NCI-H2196 treated with DMSO at 0.1 percent for 48 hours (cell line): ENCODE results near the gene ZBTB7C.

ENCODE experiments used
- DNase-seq: peaks from one replicate; lab custom pipeline; 2025; ENCODE audit not compliant: unreplicated experiment; lab: John Stamatoyannopoulos, UW

Gene ZBTB7C

DNA sequence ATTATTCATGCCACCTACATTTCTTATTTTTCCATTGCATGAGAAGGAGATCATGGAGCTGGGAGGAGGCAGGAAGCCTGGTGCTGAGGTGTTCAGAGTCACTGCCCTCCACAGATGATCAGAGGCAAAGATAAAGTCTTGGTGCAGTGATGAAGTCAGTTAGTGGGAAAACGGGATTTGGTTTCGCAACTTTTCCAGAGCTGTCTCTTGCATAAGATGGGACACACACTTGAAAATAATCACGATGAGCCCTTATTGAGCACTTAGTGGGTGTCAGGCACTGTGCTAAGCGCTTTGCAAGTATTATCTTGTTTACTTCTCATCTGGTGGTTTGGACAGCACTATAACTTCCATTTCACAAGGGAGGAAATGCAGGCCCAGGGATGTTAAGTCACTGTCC is 256.6 kb downstream of the ZBTB7C start:
- DNase-seq = no peak

DNA sequence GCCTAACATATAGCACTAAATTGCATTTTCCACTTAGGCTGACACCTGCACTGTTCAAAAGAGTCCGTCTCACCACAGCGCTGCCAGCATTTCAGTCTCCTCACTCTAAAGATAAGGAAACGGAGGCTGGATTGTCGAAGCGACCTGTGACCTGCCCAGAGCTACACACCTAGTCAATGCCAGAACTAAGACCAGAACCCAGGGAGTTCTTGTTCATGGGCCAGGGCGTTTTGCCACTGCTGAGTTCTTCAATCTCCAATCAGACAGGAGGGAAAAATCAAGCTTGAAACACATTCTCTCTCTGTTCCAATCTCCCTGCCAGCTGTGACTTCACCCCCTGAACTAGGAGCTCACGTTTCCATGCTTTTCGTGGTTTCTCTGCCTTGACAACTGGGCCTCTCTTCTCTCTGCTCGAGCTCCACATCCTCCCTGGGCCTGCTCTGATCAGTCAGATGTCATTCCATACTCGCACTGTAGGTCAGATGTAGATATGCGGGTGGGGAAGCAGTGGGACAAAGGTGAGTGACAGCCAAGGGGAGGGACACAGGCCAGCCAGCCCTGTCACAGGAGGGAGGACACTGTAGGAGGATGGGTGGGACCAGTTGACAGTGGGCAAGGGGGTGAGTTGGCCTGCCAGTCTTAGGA is 257.6 kb downstream of the ZBTB7C start:
- no peak for DNase-seq

DNA sequence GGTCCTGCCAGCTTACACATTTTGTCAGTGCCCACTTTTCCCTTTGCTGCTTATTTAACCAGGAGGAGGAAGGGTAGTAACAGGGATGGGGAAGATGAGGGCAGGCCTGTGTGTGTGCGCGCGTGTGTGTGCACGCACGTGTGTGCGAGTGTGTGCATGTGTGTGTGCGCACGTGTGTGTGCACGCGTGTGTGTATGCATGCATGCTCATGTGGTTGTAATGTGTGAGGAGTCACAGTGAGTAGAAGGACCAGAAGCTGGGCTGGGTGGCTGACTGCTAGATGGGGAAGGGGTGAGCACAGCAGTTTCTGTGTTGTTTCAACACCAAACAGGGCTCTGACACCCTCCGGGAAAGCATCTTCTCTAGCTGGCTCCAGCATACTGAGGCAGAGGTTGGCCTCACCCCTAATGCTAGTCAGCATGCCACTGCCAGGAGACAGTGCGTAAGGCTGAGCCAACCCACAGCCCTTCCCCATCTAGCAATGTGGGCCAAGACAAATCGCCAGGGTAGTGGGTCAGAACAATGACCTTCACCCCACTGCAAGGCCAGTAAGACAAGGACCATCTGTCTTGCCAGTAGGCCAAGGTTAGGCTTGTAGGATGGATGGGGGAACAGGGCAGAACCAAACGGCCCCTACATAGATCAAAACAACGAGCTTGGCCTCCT is 260.0 kb downstream of the ZBTB7C start:
- DNase-seq = no peak

DNA sequence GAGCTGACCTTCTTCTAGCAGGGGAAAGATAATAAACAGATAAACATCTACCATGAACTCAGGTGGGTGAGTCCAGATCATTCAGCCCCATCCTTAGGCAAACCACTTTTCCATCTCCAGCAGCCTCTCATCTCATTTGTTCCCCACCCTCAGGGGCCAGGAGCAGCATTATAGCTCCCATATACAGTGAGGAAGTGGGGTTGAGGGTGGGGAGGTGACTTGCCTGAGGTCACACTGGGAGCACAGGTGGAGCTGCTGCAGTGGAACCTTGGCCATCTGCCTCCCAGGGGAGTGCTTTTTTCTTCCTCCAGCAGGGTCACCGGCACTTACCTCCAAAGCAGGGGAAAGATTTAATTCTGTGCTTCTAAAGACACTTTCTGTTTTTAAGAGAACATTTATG is 266.2 kb downstream of the ZBTB7C start:
- no peak for DNase-seq

DNA sequence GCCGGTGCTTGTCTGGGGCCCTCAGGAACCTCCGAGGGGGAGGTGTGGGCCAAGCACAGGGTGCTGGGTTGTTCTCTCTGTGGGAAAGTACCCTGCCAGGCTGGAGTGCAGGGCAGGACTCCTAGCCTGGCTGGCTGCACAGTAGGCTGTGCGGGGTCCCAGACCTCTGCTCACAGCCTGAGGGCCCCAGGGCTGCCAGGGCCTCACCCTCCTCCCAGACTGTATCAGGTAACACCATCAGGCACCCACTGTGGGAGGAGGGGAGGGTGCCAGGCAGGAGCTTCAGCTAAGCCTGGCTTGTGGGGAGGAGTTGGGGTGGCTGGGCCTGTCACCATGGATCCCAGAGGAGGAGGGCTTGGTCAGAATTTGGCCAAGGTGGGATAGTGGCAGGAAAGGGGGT is 266.8 kb downstream of the ZBTB7C start:
- no peak for DNase-seq

DNA sequence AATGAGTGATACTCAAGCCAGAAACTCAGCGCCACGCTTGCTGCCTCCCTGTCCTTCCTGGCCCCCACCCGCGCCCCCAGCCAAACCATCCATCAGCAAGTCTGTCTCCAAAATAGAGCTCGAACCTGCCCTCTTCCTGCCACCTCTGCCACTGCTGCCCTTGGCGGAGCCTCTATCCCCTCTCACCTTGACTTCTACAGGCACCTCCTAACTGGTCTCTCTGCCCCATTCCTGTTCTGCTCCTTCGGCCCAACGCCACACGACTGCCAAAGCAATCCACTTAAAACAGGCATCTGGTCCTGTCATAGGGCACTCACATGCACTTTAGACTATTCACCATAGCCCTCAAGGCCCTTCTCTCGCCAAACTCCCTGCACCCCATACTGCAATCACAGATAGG is 268.5 kb downstream of the ZBTB7C start:
- no peak for DNase-seq

DNA sequence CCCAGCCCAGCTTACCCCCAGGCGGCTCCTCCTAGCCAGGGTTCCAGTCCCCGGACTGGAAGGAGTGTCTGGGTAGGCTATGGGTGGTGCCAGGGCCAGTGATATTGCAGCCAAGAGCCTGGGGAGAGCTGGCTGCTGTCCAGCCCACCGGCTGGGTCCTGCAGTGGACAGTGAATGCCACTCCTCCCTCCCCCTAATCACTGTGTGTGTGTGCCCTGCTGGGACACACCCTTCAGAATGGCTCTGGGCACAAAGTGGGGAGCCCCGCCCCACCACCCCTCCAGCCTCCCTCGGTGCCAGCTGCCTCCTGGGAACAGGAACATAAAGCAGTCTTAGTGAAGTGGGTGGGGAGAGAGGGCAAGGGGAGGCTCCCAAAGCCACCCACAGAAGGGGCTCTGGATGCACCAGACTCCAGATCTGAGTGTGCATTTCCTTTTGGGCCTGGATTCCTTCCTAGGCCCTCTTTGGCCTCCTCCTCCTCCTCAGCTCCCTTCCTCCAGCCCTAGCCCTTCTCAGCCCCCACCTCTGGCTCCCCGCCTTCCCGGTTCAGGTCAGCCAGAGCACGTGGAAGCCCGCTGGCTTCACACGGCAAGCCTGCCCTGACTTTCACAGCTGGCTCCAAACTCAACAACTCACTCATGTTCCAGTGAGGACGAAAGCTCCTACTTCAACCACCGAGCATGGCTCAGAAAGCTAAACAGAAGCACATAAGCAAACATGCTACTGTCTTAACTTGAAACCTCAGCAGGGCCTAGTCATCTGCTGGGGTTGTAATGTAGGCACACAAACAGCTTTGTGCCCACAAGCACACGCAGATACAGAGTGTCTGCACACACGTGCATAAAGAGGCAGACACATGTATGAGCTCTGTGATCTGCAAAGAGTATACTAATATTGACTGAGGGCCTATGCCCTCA is 269.5 kb downstream of the ZBTB7C start:
- DNase-seq = peak; percentile 84

DNA sequence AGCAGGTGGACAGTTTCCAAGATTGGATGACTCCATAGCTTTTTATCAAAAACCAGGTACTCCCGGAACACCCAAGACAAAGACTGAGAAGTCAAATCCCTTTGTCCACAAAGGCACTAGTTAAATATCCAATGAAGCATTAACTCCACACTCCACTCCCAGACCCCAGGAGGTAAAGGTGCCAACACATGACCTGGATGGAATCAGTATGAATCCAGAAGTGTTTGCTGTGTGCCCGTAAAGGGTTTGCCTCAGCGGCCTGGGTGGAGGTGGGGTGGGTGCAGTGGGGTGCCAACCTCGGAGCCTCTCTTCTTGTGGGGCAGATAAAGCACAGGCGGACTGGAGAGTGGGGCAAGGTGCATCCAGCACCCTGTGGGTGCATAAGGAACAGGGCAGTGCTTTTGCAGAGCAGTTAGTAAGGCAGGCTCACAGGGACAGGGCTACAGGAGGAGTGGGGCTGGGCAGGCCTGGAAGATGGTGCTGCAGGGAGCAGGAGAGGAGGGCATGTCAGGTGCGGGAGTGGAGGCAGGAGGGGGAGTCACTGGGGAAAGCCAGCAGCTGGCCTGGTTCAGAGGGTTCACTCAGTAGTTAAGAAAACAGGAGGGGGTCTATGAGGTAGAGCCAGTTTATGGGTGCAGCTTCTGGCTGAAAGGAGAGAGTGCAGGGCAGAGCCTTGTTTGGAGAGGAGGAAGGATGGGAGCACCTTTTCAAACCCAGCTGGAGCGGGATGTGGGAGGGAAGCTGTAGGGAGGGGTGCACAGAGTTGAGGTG is 270.3 kb downstream of the ZBTB7C start:
- no peak for DNase-seq

DNA sequence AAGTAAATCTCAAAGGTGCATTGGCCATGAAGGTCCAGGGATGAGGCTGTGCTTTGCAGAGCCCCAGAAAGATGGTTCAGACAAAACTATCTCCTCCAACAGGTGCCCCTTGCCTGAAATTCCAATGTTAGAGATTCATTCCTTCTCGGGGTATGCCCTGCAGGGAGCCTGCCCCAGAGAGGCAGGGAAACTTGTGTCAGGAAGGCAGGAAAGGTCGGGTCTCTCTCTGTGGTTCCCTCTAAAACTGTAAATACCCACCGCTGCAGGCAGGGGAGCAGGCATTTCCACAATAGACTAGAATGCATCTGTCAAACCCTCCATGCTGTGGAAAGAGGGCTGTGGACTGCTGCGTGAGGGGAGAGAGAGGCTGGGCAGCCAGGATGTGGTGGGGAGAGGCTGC is 271.0 kb downstream of the ZBTB7C start:
- no peak for DNase-seq

DNA sequence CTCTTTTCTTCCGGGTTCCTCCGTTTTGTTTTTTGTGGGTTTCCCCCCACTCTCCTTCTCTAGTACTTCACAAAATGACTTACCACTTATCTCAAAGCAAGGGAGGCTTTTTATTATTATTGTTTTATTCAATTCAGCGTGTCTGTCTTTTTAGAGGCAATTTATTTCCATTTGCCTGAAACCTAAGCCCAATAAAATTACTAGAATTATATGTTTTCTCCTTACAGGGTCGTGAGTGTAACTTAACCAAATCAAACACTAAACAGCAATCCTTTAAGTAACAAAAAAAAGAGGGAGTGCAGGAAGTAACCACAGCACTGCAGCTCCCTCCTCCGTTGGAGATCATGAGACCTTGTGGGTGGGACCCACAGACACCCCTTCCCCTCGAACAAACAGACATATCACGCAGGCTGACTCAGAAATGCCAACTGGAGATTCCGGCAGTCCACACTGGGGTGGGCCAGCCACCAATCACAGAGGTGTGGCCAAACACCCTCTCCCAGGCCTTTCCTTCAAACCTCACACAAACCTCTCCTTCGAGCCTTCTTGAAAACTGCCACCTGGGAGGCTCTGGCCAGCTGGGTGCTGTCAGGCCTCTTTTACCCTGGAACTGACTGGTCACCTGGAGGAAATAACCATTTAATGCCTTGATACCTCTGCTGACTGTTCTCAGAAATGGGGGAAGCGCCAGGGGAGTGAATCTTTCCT is 271.7 kb downstream of the ZBTB7C start:
- no peak for DNase-seq

DNA sequence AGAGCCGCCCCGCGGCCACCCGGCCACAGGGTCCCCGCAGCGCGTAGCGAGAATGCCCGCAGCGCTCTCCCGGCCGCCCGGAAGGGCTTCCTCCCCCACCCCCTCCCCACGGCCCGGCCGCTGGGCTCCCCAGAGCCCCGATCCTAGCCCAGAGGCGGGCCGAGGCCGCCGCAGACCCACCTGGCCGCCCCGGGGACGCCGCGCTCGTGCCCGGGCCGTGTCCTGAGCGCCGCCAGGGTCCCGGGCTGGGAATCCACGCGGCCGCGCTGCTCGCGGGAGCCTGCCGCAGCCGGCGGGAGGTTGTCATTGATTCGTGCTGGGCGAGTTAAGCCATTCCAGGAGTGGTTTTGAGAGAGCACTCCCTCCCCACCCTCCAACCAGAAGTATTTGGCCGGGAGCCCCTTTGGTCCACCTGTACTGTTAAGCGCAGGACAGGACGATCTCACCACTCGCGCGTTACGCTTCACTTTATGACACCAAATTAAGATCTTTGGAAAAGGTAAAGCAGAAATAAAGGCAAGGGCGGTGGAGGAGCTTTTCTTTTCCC is 272.3 kb downstream of the ZBTB7C start:
- no peak for DNase-seq

DNA sequence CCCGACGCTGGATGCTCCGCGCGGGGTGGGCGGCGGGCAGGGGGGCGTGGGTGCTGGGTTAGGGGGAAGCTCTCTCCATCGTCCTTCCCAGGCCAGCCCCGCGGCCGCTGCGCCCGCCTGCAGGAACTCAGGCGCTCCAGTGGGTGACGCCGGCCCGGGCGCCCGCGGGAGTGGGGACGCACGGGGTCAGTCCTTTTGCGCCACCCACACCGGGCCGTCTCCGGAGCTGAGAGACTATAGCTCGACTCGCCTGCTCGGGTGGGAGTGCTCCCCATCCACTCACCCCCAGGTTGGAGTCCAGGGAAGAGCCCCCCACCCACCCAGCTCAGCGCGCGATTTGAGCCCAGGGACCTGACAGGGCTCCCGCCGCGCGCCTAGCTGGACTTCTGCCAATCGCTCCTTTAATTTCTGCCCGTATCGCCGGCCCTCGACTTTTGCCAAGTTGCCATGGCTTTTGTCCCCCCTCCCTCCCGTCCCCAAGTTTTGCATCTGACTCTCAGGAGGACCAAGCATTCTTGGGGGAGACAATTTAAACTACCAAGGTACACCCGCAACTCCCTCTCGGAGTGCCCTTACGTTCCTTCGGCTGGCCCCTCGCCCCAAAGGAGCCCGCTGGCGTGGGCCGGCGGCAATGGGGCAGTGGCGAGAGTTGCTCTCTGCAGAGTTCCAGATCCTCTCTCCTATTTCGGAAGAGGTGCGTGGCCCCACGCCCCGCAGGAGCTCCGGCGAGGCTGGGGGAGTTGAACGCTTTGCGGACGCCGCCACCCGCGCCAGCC is 272.9 kb downstream of the ZBTB7C start:
- no peak for DNase-seq

DNA sequence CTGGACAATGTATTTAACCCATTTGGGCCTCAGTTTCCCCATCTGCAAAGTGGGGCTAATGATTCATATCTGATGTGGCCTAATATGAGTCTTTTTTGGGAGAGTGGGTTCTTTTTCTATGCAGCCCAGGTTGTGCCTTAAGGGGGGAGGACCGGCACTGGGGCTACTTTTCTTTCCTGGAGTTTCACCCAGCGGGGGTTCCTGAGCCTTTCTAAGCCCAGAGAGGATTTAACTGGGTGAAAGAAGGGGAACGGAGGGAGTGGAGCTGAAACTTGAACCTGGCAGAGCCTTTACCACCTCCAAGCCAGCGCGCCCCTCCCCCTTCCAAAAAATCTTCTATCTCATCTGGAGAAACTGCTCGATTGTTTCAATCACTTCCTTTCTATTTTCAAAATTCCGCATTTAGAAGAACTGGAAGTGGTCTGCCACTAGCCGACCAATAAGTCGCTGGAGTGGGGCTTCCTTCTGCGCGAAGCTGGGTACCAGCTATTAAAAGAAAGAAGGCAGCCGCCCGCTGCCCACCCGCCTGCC is 273.7 kb downstream of the ZBTB7C start:
- no peak for DNase-seq

DNA sequence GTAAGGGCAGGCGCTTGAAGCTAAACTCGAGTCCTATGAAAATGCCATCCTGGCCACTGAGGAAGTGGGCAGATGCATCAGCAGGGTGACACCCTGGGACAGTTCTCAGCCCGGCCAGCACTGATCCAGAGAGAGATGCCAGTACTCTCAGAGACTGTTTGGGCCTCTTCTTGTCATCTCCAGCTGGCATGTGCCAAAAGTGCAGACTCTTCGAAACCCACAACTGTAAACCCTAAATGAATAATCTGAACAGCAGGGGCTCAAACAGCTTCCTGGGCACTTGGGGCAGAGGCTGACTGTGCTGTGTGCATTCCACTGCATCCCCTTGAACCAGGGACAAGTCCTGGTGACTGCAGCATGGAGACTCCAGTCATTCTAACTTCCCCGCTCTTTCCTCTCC is 274.6 kb downstream of the ZBTB7C start:
- DNase-seq = no peak

DNA sequence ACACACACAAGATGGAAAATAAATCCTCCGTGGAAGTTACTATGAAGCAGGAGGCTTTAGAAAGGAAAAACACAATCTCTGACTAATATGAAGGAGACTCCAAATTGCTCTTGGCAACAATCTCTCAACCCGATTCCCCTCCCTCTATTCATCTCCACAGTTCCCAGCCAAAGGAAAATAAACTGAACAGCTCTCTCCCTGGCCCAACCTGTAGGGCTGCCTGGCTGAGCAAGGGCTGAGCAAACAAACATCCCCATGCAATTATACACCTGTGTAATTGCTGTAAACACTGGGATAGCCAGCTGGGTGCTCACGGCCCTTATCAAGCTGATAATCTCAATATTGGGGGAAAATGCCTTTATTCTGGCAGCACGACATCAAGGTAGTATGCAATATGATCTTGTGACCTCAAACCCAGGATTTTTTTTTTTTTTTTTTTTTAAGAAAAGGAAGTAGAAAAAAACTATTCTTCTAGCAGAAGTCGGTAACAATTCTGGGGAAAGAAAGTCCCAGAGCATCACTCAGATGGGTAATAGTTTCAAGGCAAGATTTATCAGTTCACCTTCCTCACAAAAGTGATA is 275.4 kb downstream of the ZBTB7C start:
- DNase-seq = peak; percentile 94

DNA sequence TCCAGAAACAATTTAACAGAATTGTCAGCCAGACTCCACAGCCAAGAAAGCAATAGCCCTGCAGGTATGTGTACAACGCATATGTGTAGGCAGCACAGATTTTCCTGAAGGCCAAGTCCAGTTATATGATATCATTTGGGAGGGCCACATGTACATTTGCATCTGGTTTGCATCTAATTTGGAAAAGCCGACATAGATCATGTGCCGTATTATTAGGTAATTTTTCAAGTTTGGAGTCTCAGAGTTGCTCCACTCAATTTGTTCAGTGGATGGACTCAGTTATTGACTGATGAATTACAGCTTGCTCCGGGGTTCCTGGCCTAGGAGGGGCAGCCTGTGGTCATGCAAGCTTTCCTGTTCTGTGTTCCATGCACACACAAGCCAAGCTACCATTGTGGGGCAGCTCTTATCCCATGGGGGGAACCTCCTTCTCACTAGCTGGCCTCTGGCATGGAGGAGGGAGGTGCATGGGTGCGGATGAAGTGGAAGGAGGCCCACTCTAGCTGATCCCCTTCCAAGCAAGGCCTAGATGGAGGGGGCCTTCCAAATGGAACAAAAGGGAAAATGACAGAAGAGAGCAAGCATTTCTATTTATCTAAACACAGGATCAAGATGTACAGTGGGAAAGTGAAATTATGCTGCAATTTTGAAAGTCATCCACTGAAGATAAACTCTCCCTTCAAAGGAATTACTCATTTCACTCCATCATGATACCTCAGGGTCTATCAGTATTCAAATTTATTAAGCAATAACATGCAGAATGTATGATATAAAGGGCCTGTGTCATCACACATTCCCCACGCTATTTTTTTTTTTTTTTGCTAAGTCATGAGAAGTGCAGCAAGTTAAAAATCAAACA is 276.2 kb downstream of the ZBTB7C start:
- no peak for DNase-seq

DNA sequence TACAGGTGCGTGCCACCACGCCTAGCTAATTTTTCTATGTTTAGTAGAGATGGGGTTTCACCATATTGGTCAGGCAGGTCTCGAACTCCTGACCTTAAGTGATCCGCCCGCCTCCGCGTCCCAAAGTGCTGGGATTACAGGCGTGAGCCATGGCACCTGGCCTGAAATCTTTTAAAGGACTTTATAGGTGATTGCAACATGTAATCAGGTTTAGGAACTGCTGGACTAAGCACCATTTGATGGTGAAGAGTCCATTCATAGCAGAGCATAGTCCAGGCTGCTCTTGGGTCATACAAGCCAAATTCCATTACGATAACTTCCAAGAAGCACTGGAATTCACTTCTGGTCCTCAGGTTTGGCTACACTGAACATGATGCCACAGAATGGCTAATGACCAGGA is 278.1 kb downstream of the ZBTB7C start:
- DNase-seq = no peak

DNA sequence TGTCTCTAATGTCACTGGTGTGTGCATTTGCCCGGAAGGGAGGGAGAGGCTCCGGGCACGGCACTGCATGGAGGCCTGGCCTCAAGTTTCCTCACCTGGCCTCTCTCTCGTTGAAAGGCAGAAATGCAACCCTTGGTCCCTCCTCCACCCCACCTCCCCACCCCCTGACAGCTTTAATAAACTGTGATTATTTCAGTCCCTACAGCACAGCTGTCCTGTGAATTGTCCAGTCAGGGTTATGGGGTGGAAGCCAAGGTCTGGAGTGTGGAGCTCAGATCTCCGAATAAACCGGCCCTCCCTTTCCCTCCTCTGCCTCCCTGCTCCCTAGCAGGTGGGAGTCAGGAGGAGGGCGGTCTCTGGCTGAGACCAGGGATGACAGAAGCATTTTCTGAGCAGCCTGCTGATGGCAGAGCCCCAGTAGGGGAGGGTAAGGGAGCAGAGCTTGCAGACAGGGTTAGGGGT is 279.5 kb downstream of the ZBTB7C start:
- peak; percentile 82 for DNase-seq
